ENCODE data around the gene RNGTT.

GRCh38 chr6:88636871-88637270 is 326.5 kb downstream of the RNGTT start:
- TF ChIP-seq CTCF (IDR thresholded peaks at IDR 0.05), result no peak
- TF ChIP-seq POLR2A (IDR thresholded peaks at IDR 0.05), result no peak
